Fibroblast of lung (primary cell): Measurements from ENCODE around the gene CLIC3. TPM values are rescaled to one million over a fixed set of nuclear protein-coding genes. Genes with fewer than 3 reads are reported as not detected.

Experiments used
- DNase-seq, 2 donors: peaks; one replicate each; pipeline versions ENCODE4 v3.0.0 to v3.0.0-alpha.2; 2010; ENCODE audit warnings: low read depth in 2 of 2
- H2AFZ ChIP-seq: 2 replicates; pipeline ENCODE4 v1.5.1; 2012; ENCODE audit warnings: low read length, control low read depth, inconsistent platforms
- H3K27ac ChIP-seq: 2 replicates; pipeline ENCODE4 v1.5.1; 2011; ENCODE audit warnings: low read length, control low read depth; ENCODE audit not compliant: insufficient read depth
- H3K27me3 ChIP-seq: 2 replicates; pipeline ENCODE4 v1.5.1; 2011; ENCODE audit warnings: mild to moderate bottlenecking, low read length; ENCODE audit not compliant: control insufficient read depth, insufficient read depth
- H3K36me3 ChIP-seq: 2 replicates; pipeline ENCODE4 v1.5.1; 2011; ENCODE audit warnings: low read length; ENCODE audit not compliant: control insufficient read depth, insufficient read depth
- H3K4me1 ChIP-seq: 2 replicates; pipeline ENCODE4 v1.5.1; 2011; ENCODE audit warnings: low read length; ENCODE audit not compliant: control insufficient read depth, insufficient read depth; ENCODE audit errors: extremely low read depth
- H3K4me2 ChIP-seq: 2 replicates; pipeline ENCODE4 v1.5.1; 2011; ENCODE audit warnings: low read length, control low read depth; ENCODE audit not compliant: insufficient read depth; ENCODE audit errors: extremely low read depth
- H3K4me3 ChIP-seq, 4 experiments: fragments of 200-600 bp in 1 of 4; sonication (generic) in 1 of 4; replicated peaks in 1 of 4; 2 replicates each; pipeline ENCODE4 v1.5.1; 2011 to 2016; ENCODE audit warnings: low read length in 4 of 4, low read depth in 3 of 4, mild to moderate bottlenecking in 3 of 4, control low read depth in 2 of 4, inconsistent platforms in 1 of 4, mixed read lengths in 1 of 4; ENCODE audit not compliant: insufficient read depth in 1 of 4; ENCODE audit errors: control extremely low read depth in 1 of 4
- H3K79me2 ChIP-seq: 2 replicates; pipeline ENCODE4 v1.5.1; 2012; ENCODE audit warnings: mild to moderate bottlenecking, low read length, inconsistent platforms; ENCODE audit not compliant: control insufficient read depth, insufficient read depth
- H3K9ac ChIP-seq: 2 replicates; pipeline ENCODE4 v1.5.1; 2011; ENCODE audit warnings: mild to moderate bottlenecking, low read length, control low read depth; ENCODE audit not compliant: insufficient read depth
- H3K9me3 ChIP-seq: 2 replicates; pipeline ENCODE4 v1.5.1; 2012; ENCODE audit warnings: low read depth, low read length; ENCODE audit not compliant: control insufficient read depth, insufficient read depth
- H4K20me1 ChIP-seq: 2 replicates; pipeline ENCODE4 v1.5.1; 2011; ENCODE audit warnings: low read length; ENCODE audit not compliant: control insufficient read depth, insufficient read depth; ENCODE audit errors: extremely low read depth
- CTCF ChIP-seq, 2 donors: IDR thresholded peaks in 1 of 2; conservative IDR thresholded peaks in 1 of 2; 1 replicate in 1 of 2; 2 replicates in 1 of 2; pipeline ENCODE4 v1.5.1; 2011 to 2012; ENCODE audit warnings: low read length in 2 of 2, control low read depth in 1 of 2, inconsistent platforms in 1 of 2, low read depth in 1 of 2, mild to moderate bottlenecking in 1 of 2
- EZH2 ChIP-seq: IDR thresholded peaks from 2 replicates; pipeline ENCODE4 v1.5.1; 2012; ENCODE audit warnings: low read length, control low read depth, mild to moderate bottlenecking; ENCODE audit errors: missing control alignments
- polyA plus RNA-seq, 2 donors: library from polyadenylated mRNA; depleted of rRNA in 1 of 2; stranded (reverse) in 1 of 2; unstranded in 1 of 2; fragments of >200 nt; gene quantifications; 2 replicates each; pipeline ENCODE4 v1.2.1, GENCODE V29; 2011 to 2012; ENCODE audit warnings: missing spikeins in 1 of 2
- total RNA-seq: library from RNA; depleted of rRNA; stranded (reverse); fragments of >200 nt; gene quantifications from 2 replicates; pipeline ENCODE4 v1.2.1, GENCODE V29; 2014

The CLIC3 gene
- total and polyA plus RNA-seq, 2 donors (not counting 1 experiment from before 2014, with no cell fraction given), result 0.98 to 3.5 TPM

GRCh38 chr9:137025517-137025966, 29.2 kb upstream of the CLIC3 start:
- H2AFZ ChIP-seq, result no peak overlapping the region

GRCh38 chr9:137023583-137023991, 27.2 kb upstream of the CLIC3 start:
- no peak for TF ChIP-seq CTCF (conservative IDR thresholded peaks at IDR 0.05 in 1 of 2, IDR thresholded peaks at IDR 0.05 in 1 of 2; ENCODE audit: low read depth in 1 of 2, low read length in 2 of 2)
- no peak for TF ChIP-seq EZH2
- Histone ChIP-seq H2AFZ (no peak overlapping the region), H3K4me3 (no peak overlapping the region), H3K9ac (no peak overlapping the region), H3K27me3 (no peaks in the 10 kb centered on the region), H3K36me3 (no peaks in the 10 kb centered on the region), H3K27ac (no peak overlapping the region), H3K4me2 (no peak overlapping the region), H3K79me2 (no peaks in the 10 kb centered on the region), H3K4me1 (no peaks in the 10 kb centered on the region), H3K9me3 (no peaks in the 10 kb centered on the region), H4K20me1 (no peaks in the 10 kb centered on the region)
- DNase-seq, result no peak

More at GRCh38 chr9:137025517-137025966, 29.2 kb upstream of the CLIC3 start:
- Histone ChIP-seq H3K9ac (no peak overlapping the region), H4K20me1 (no peaks in the 10 kb centered on the region), H3K4me3 (no peak overlapping the region), H3K36me3 (no peaks in the 10 kb centered on the region), H3K79me2 (no peaks in the 10 kb centered on the region), H3K9me3 (no peaks in the 10 kb centered on the region), H3K27ac (no peak overlapping the region), H3K4me1 (peaks cover 4% of the 10 kb centered on the region), H3K27me3 (no peaks in the 10 kb centered on the region), H3K4me2 (no peak overlapping the region)
- DNase-seq, result no peak
- TF ChIP-seq EZH2 (no peak), CTCF (conservative IDR thresholded peaks at IDR 0.05 in 1 of 2, IDR thresholded peaks at IDR 0.05 in 1 of 2; ENCODE audit: low read depth in 1 of 2, low read length in 2 of 2) (no peak)

DNA sequence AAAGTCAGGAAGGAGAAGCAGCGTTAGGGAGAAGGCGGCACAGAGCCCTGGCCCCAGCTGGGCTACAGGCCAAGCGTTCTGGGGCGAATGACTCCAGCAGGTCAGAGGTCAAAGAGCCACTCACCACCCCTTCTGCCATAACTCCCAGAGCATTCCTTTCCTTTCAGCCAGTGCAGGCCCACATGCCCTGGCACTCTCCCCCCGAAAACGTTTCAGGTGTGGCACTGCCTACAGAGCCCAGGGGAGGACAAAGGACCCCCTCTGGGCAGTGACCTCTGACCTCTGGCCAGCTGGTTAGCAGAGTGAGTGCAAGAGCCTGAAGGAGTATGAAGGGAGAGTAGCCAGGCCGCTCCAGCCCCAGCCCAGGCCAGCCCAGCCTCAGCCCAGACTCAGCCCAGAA, 26.8 kb upstream of the CLIC3 start:
- H3K79me2 ChIP-seq, result no peaks in the 10 kb centered on the region
- H3K4me1 ChIP-seq, result no peaks in the 10 kb centered on the region
- TF ChIP-seq CTCF (conservative IDR thresholded peaks at IDR 0.05 in 1 of 2, IDR thresholded peaks at IDR 0.05 in 1 of 2; ENCODE audit: low read depth in 1 of 2, low read length in 2 of 2) (no peak), EZH2 (no peak)
- no peak overlapping the region for H3K27ac ChIP-seq
- no peaks in the 10 kb centered on the region for H4K20me1 ChIP-seq
- H3K4me2 ChIP-seq, result no peak overlapping the region
- H2AFZ ChIP-seq, result no peak overlapping the region
- no peak for DNase-seq
- no peak overlapping the region for H3K4me3 ChIP-seq
- H3K36me3 ChIP-seq, result no peaks in the 10 kb centered on the region
- H3K9ac ChIP-seq, result no peak overlapping the region
- no peaks in the 10 kb centered on the region for H3K27me3 ChIP-seq
- H3K9me3 ChIP-seq, result no peaks in the 10 kb centered on the region
